Hematopoietic multipotent progenitor cell treated with erythropoietin and hydrocortisone succinate and interleukin-3 and kit ligand, for 8 days (in vitro differentiated cells): ENCODE results near the gene NUP62CL.

Experiments used
- DNase-seq: peaks from one replicate; pipeline ENCODE4 v3.0.0-alpha.2; 2015

NUP62CL gene

GRCh38 chrX:107146670-107147069, 59.6 kb downstream of the NUP62CL start:
- no peak for DNase-seq

- DNase-seq = no peak
Measured at GRCh38 chrX:107135965-107136307, 70.3 kb downstream of the NUP62CL start.

DNA sequence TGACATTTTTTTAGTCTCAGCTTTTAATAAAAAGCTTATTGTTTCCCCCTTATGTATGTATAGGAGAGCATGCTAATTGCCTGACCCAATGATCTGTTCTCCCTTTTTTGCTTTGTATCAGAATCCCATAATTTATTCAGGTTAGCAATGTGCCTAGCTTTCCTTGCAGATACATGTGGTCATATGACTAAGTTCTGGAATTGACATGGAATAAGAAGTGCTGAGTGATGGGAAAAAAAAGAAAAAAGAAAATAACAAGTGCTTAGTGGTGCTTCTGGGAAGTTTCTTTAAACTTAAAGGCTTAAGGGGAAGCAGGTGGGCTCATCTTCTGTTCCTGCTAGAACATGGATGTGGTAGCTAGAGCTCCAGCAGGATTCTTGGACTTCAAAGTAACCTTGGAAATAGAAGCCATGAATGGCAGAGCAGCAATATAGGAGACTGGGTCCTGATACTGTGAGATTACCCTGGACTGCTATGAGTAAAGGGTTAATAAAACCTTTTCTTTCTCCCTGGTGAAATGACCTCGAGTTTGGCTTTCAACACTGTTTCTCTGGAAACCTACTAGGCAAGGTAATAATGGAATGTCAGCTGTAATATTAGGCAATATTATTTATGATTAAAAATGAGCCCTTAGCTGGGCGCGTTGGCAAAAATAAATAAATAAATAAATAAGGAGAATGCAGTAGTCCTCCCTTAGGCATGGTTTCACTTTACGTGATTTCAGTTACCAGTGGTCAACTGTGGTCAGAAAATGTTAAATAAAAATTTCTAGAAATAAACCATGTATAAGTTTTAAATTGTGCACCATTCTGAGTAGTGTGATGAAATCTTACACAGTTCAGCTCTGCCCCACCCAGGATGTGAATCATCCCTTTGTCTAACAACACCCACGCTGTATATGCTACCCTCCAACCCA, 70.9 kb downstream of the NUP62CL start:
- peak; percentile 61 for DNase-seq

GRCh38 chrX:107123750-107124149, 82.5 kb downstream of the NUP62CL start:
- no peak for DNase-seq

- DNase-seq = no peak
Measured at GRCh38 chrX:107119283-107119682, 87.0 kb downstream of the NUP62CL start.

DNA sequence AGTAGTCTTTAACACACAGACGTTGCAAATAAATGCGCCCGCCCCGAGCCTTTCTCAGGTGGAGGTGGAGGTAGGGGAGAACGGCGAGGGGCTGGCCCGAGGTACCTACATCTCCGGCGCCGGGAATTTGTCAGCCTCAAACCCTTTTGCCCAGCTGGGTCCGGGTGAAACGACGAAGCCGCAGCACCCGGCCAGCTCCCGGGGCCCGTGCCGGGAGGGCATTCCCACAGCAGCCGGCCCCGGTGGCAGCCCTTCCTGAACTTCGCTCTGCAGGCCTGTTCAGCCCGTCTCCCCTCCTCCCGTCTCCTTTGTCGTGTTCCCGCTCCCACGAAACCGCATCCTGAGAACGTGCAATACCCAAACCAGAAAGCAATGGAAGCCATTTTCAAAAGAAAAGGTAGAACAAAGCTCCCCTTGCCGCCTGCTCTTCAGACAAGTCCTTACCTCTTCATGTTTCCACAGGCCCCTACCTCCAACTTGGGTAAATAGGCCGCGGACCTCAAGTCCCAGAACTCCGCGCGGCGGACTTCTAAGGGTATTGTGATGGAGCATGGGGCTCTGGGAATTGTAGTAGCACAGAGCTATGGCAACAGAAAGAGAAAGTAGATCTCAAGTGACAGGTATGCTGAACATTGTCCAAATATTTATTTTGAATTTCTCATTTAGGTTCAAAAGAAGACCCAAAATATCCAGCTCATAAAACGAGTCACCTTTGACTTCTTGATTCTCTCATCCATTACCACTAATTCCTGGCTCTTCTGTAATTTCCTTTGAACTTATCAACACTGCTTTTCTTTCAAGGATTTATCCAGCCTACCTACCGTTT, 87.7 kb downstream of the NUP62CL start, which contains the start of gene RBM41:
TSS of gene RBM41 (minus strand) at position 501 of the 826 bp plus-strand sequence. CDS start at position 452, 49 bp downstream.
- peak; percentile 88 for DNase-seq

GRCh38 chrX:107117993-107118321, 88.3 kb downstream of the NUP62CL start:
- DNase-seq = no peak

- DNase-seq = no peak
Measured at GRCh38 chrX:107107459-107107858, 98.8 kb downstream of the NUP62CL start.

DNA sequence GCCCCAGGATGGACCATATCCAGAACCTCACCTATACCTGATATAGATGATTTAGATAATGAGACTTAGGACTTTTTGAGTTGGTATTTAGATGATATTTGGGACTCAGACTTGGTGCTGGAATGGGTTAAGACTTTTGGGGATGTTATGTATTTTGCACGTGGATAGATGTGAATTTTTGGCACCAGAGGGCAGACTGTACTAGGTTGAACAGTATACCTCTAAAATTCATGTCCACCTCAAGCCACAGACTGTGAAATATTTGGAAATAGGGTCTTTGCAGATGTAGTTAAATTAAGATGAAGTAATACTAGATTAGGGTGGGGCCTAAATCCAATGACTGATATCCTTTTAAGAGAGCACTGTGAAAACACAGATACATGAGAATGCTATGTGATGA, 103.3 kb downstream of the NUP62CL start:
- no peak for DNase-seq

DNA sequence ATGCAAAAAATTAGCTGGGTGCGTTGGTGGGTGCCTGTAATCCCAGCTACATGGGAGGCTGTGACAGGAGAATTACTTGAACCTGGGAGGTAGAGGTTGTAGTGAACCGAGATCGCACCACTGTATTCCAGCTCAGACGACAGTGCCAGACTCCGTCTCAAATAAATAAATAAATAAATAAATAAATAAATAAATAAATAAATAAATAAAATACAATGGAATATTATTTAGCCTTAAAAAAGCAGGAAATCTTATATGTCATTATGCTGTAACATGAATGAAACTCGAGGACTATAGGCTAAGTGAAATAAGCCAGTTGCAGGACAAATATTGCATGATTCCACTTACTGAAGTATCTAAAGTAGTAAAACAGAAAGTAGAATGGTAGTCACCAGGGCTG, 130.1 kb downstream of the NUP62CL start:
- no peak for DNase-seq
